HG02885 (cell line): Measurements from ENCODE around the gene EIF5A.

Experiments used
- ATAC-seq: cut with Tn5 transposase; IDR thresholded peaks from one replicate; pipeline ENCODE4 v1.9.1; 2021; ENCODE audit warnings: mild to moderate bottlenecking; ENCODE audit not compliant: unreplicated experiment, poor library complexity

Gene EIF5A

GRCh38 chr17:7311110-7311705, 3.8 kb downstream of the EIF5A start:
- ATAC-seq: no peak

GRCh38 chr17:7312432-7313087, 5.1 kb downstream of the EIF5A start:
- no peak for ATAC-seq

DNA sequence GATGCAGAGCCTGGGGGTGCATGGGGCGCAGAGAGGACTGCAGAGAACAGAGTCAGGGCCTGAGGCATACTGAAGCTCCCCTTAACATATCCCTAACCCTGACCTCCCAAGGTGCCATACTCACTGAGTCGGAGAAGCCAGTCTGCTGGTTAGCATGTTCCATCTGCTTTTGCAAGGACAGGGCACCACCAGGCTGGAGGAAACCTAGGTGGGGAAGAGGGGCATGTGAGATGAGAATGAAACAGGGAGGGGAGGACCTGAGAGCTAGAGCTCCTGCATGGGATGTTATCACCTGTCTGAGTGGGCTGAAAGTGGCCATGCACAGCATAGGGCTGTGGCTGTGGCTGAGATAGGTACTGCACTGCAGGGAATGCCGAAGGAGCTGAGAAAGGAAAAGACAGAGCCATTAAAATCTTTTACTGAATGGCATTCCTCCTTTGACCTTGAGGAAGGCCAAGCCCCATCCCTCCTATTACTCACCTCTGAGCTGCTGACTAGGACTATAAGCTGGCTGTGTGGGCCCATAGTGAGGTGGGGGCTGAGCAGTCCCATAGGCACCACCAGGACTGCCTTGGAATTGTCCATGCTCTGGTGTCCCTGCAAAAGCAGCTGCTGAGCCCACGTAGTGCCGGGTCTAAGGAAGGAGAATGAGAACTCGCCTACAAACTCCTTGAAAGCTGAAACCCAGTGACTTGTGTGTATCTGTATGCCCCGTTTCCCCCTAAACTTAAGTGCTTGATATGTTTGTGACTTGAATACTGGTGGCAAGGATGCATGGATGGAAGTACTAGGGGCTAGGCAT, 5.9 kb downstream of the EIF5A start:
- ATAC-seq: no peak

GRCh38 chr17:7313890-7314718, 6.7 kb downstream of the EIF5A start:
- ATAC-seq: no peak

DNA sequence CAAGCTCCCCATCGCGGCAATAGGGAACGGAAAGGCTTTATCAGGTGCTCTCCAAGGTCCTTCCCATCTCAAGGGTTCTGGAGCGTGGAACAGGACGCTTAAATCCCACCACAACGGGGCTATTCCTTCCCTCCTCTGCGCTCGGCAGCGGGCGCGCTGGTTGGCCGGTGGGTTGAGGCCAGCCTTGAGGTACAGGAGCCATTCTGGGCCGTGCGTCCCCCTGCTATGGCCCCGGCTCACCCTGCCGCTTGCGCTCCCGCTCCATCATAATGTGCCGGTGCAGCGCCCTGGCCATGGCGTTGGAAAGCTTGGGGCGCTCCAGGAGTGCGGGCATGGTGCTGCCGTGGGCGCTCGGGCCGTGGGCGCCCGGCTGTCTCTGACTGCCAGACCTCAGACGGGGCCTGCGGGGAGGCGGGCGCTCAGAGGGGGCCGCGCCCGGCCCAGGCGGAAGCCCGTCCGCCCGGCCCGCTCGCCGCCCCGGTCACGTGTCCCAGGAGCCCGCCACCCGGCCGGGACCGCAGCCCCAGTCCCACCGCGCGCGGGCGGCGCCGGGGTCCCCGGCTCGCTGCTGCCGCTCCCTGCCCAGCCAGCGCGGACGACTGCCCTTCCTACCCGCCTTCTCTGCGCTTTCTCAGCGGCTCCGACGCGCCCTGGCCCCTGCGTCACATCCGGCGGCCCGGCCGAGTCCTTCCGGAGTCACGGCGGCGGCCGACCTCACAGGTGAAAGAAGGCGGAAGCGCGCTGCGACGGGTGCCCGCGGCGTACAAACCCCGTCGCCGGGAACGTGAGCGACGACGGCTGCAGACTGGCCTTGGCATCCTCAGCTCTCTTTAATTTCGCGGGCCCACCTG, 7.5 kb downstream of the EIF5A start, which contains the start of gene GPS2:
GPS2 (minus strand) TSS at position 642 of the 851 bp plus-strand sequence; CDS start at position 334, 308 bp downstream.
- peak; percentile 82 for ATAC-seq

DNA sequence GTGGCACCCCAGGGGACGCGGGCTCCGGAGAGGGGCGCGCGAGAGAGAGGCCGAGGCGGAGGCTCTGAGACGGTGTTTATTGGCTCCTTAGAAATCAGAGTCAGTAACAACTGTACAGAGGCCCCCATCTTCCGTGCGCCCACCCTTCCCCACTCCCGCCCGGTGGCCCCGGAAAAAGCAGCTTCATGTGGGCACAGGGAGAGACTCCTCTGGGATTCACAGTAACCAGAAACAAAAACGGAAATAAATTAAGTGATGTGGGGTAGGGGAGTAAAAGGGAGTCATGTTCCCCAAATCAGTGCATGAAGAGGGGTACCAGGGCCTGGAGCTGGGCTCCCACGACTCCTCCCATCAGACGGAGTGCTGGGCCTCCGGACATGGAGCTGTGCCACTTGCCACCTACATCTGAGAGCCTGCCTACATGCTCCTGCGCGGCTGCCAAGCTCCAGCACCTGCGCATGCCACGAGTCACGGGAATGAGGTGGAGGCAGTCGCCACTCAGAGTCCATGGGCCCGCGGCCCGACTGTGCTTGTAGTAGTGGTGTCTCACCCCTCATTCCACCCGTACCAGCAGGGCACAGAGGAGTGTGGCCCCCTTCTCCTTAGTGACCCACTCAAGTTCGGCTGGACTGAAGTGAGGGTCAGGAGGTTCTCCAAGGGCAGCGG, 8.3 kb downstream of the EIF5A start:
- ATAC-seq: peak; percentile 4

- ATAC-seq: no peak
Measured at GRCh38 chr17:7317161-7317803, 9.9 kb downstream of the EIF5A start.

DNA sequence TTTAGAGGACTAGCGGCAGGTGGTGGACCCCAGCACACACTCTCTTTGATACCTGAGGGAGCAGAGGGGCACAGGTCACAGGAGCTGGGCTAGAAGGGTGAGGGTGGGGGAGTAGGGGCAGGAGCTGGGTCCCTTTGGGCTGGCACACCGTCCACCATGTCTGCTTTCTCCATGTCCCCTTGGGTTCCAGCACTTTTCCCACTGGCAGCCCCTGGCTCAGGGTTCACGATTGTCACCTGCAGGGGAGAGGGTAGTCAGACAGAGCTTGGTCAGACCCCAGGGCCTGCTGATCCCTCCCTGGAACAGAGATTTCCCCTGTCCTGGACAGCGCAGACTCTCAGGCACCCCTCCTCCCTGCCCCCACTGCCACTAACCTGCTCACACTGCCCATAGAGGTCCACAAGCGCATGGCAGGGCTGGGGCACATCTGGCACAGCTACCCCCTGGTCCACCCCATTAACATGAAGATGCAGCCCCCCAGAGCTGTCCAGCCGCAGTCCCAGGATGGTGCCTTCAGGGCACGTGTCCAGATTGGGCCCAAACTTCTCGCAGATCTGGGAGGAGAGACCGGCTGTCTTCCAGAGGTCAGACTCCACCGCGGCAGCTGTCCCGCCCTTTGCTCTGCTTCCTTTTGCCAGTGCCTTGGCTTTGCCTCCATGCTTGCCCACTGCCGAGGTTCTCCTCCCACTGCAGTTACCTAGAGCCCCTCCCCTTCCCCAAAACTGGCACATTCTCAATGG, 10.9 kb downstream of the EIF5A start:
- no peak for ATAC-seq

DNA sequence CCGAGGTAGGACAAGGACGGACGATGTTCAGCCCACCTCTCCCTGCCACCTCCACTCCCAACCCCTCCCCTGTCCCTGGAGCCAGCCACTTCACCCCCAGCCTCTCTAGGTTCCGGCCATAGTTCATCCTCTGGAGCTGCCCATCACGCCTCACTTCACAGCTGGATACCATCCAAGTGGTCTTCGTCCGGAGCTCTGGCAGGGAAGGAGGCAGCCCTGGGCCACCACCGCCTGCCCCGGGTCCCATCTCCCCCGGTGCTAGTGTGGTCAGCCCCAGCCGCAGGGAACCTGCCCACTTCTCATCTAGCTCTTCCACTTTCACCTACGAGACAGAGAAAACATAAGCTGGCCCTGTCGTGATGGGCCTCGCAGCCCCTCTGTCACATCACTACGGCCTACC, 14.0 kb downstream of the EIF5A start:
- no peak for ATAC-seq

GRCh38 chr17:7322520-7323194, 15.2 kb downstream of the EIF5A start:
- no peak for ATAC-seq

DNA sequence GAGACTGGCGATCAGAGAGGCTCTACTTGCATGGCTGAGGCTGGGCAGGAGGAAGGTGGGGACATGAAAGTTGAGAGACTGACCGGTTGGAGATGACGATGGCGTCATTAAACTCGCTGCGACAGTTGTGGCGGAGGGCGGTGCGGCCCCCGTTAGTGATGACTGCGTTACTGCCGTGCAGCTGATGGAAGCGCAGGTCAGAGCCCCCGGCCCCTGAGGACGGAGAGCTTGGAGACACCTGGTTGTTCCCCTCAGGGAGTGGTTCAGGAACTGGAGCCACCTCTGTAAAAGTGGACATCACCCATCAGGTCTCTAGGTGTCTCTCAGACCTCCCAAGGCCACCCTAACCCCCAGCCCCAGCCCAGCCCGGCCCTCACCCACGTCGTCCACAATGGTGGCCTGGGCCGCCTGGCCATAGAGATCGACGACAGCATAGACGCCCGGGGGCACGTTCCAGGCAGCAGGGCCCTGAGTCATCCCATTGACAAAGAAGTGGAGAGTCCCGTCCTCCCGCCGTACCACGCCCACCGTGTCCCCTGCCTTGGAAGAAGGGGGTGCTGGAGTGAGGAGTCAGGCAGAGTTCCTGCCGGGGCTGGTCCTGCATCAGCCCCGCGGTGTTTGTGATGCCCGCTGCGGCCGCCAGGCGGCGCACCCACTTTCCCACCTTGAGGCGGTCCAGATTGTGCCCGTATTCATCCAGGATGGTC, 16.5 kb downstream of the EIF5A start:
- no peak for ATAC-seq

DNA sequence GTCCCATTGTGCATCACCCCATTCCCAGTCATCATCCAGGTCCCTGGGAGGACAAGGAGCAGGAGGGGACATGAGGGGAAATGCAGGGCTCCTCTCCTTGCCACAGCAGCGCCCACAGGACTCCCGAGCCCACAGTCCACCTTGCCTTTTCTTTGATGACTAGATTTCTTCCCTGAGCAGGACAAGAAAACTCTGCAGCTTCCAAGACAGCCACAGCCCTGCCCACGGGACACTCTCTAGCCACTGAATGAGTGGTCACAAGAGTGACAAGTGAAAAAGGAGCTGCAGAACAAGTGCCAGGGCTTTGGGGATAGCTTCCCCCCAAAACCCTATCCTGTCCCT, 17.0 kb downstream of the EIF5A start:
- ATAC-seq: no peak

- no peak for ATAC-seq
Measured at GRCh38 chr17:7325031-7325528, 17.7 kb downstream of the EIF5A start.

- ATAC-seq: no peak
Measured at GRCh38 chr17:7326186-7326585, 18.8 kb downstream of the EIF5A start.

- no peak for ATAC-seq
Measured at GRCh38 chr17:7327056-7327455, 19.6 kb downstream of the EIF5A start.

DNA sequence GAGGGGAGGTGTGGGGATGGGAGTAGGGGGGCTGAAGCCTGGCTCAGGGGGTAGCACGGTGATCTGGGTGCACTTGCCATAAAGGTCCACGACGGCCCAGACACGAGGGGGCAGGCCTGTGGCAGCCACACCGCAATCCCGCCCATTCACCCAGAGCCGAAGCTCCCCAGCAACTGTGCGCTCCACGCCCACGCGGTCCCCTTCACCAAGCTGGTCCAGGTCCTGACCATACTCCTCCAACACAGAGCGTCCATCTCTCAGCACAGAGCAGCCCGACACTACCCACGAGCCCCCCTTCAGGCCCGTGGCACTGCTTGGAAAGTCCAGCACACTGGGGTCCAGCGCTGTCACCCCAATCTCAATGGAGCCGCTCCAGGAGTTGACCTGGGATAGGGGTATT, 20.1 kb downstream of the EIF5A start:
- no peak for ATAC-seq

DNA sequence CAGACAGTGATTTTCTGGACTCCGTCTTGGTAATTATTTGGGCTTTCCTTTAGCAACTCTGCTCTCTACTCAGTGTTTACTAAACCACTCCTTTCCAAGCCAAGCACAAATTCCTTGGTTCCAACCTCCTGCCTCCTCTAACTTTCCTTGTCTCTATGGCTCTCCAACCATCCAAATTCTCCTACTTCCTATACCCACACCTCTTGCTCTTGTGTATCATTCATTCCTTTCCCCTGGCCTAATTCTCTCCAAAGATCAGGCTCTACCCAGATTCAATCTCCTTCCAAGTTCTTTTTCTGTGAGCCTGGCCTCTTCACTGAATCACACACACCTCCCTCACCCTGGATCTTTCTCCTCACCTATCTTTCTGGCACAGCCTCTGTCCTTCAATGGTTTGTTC, 20.6 kb downstream of the EIF5A start:
- ATAC-seq: no peak
